Loucy (cell line): ENCODE measurements around the gene CORO2B.

Experiments
- CTCF ChIP-seq: fragments of 200-600 bp; sonication (generic); conservative IDR thresholded peaks from 2 replicates; pipeline ENCODE4 v1.5.1; 2014; ENCODE audit warnings: mild to moderate bottlenecking, antibody characterized with exemption, low read length
- EZH2phosphoT487 ChIP-seq: fragments of 200-600 bp; IDR thresholded peaks from 2 replicates; pipeline ENCODE4 v1.6.1; 2018; ENCODE audit warnings: antibody characterized with exemption, mild to moderate bottlenecking, moderate library complexity, borderline replicate concordance

- TF ChIP-seq CTCF (no peak), EZH2phosphoT487 (no peak)
These were observed 42.7 kb downstream of the CORO2B start for GRCh38 chr15:68621535-68621934.
